H9 (cell line): ENCODE measurements around the gene PPP1R13B. TPM values are rescaled to one million over a fixed set of nuclear protein-coding genes. Genes with fewer than 3 reads are reported as not detected.

ENCODE experiments used
- DNase-seq: peaks from one replicate; pipeline ENCODE4 v3.0.0-alpha.2; 2017
- H2AFZ ChIP-seq: one replicate; pipeline ENCODE4 v1.6.1; 2013; ENCODE audit warnings: mild to moderate bottlenecking, low read length, control low read depth, moderate library complexity
- H2AK5ac ChIP-seq: 2 replicates; pipeline ENCODE4 v1.6.1; 2013; ENCODE audit warnings: low read length, control low read depth, mixed read lengths; ENCODE audit not compliant: insufficient read length
- H2BK120ac ChIP-seq: one replicate; pipeline ENCODE4 v1.6.1; 2013; ENCODE audit warnings: low read depth, mild to moderate bottlenecking, low read length, control low read depth, inconsistent platforms; ENCODE audit not compliant: poor library complexity, severe bottlenecking
- H2BK12ac ChIP-seq: 2 replicates; pipeline ENCODE4 v1.6.1; 2013; ENCODE audit warnings: low read length, control low read depth, mixed read lengths, low read depth; ENCODE audit not compliant: insufficient read length
- H2BK15ac ChIP-seq: 2 replicates; pipeline ENCODE4 v1.6.1; 2013; ENCODE audit warnings: low read depth, low read length, control low read depth
- H2BK20ac ChIP-seq: one replicate; pipeline ENCODE4 v1.6.1; 2013; ENCODE audit warnings: low read depth, mild to moderate bottlenecking, low read length, control low read depth, inconsistent platforms; ENCODE audit not compliant: poor library complexity, severe bottlenecking
- H2BK5ac ChIP-seq: 2 replicates; pipeline ENCODE4 v1.6.1; 2013; ENCODE audit warnings: low read length, control low read depth, mixed read lengths; ENCODE audit not compliant: insufficient read length
- H3K14ac ChIP-seq: 2 replicates; pipeline ENCODE4 v1.6.1; 2013; ENCODE audit warnings: low read length, control low read depth; ENCODE audit not compliant: insufficient read depth
- H3K18ac ChIP-seq: 2 replicates; pipeline ENCODE4 v1.6.1; 2013; ENCODE audit warnings: low read depth, mild to moderate bottlenecking, mixed read lengths, low read length, control low read depth; ENCODE audit not compliant: insufficient read length
- H3K23ac ChIP-seq: 2 replicates; pipeline ENCODE4 v1.6.1; 2013; ENCODE audit warnings: low read length, control low read depth, mixed read lengths, low read depth; ENCODE audit not compliant: insufficient read length
- H3K23me2 ChIP-seq: 2 replicates; pipeline ENCODE4 v1.6.1; 2013; ENCODE audit warnings: low read depth, mild to moderate bottlenecking, mixed read lengths, low read length, control low read depth; ENCODE audit not compliant: insufficient read length, poor library complexity, severe bottlenecking
- H3K27ac ChIP-seq: 2 replicates; pipeline ENCODE4 v1.5.1; 2013; ENCODE audit warnings: low read length, control low read depth, mixed read lengths, low read depth; ENCODE audit not compliant: insufficient read length
- H3K27me3 ChIP-seq: 2 replicates; pipeline ENCODE4 v1.6.1; 2013; ENCODE audit warnings: low read length, control low read depth, inconsistent platforms; ENCODE audit not compliant: insufficient read depth
- H3K4ac ChIP-seq: 2 replicates; pipeline ENCODE4 v1.6.1; 2013; ENCODE audit warnings: low read depth, mild to moderate bottlenecking, control low read depth, inconsistent platforms, low read length, moderate library complexity
- H3K4me1 ChIP-seq: 2 replicates; pipeline ENCODE4 v1.6.1; 2013; ENCODE audit warnings: low read length, control low read depth, inconsistent platforms; ENCODE audit not compliant: insufficient read depth
- H3K4me2 ChIP-seq: 2 replicates; pipeline ENCODE4 v1.6.1; 2013; ENCODE audit warnings: low read length, control low read depth, mixed read lengths; ENCODE audit not compliant: insufficient read length, insufficient read depth
- H3K56ac ChIP-seq: 2 replicates; pipeline ENCODE4 v1.6.1; 2013; ENCODE audit warnings: low read depth, mild to moderate bottlenecking, mixed read lengths, low read length, control low read depth; ENCODE audit not compliant: insufficient read length
- H3K79me1 ChIP-seq: 2 replicates; pipeline ENCODE4 v1.6.1; 2013; ENCODE audit warnings: low read depth, mild to moderate bottlenecking, moderate library complexity, low read length, control low read depth, inconsistent platforms; ENCODE audit not compliant: insufficient read depth, poor library complexity, severe bottlenecking
- H3K79me2 ChIP-seq: 2 replicates; pipeline ENCODE4 v1.6.1; 2013; ENCODE audit warnings: low read length, control low read depth, inconsistent platforms; ENCODE audit not compliant: insufficient read depth
- H3K9ac ChIP-seq: 2 replicates; pipeline ENCODE4 v1.6.1; 2013; ENCODE audit warnings: low read length, control low read depth, mixed read lengths; ENCODE audit not compliant: insufficient read length; ENCODE audit errors: extremely low read depth
- H3K9me3 ChIP-seq: one replicate; pipeline ENCODE4 v1.6.1; 2013; ENCODE audit warnings: low read depth, low read length, inconsistent platforms; ENCODE audit not compliant: control insufficient read depth
- H3T11ph ChIP-seq: one replicate; pipeline ENCODE4 v1.6.1; 2013; ENCODE audit warnings: mild to moderate bottlenecking, low read length, control low read depth, inconsistent platforms
- H4K20me1 ChIP-seq: one replicate; pipeline ENCODE4 v1.6.1; 2013; ENCODE audit not compliant: control insufficient read depth, insufficient read length, insufficient read depth
- H4K5ac ChIP-seq: 2 replicates; pipeline ENCODE4 v1.6.1; 2013; ENCODE audit warnings: low read depth, mild to moderate bottlenecking, mixed read lengths, low read length, control low read depth; ENCODE audit not compliant: insufficient read length
- H4K8ac ChIP-seq: replicated peaks from 2 replicates; pipeline ENCODE4 v1.6.1; 2013; ENCODE audit warnings: low read length, control low read depth, mixed read lengths, low read depth; ENCODE audit not compliant: insufficient read length
- H4K91ac ChIP-seq: 2 replicates; pipeline ENCODE4 v1.6.1; 2013; ENCODE audit warnings: low read depth, mild to moderate bottlenecking, moderate library complexity, mixed read lengths, low read length, control low read depth; ENCODE audit not compliant: insufficient read length
- H3K27ac Mint-ChIP-seq, 3 experiments: 2 replicates in 2 of 3; 3 replicates in 1 of 3; pipeline ENCODE4 v1.8.0; 2020 to 2021; ENCODE audit warnings: mixed read lengths in 3 of 3, mild to moderate bottlenecking in 1 of 3, moderate library complexity in 1 of 3
- H3K27me3 Mint-ChIP-seq: 2 replicates; pipeline ENCODE4 v1.8.0; 2021; ENCODE audit warnings: low read depth, mild to moderate bottlenecking, moderate library complexity, mixed read lengths
- H3K36me3 Mint-ChIP-seq, 3 experiments: 2 replicates in 2 of 3; 3 replicates in 1 of 3; pipeline ENCODE4 v1.8.0; 2020 to 2021; ENCODE audit warnings: low read depth in 3 of 3, mixed read lengths in 3 of 3; ENCODE audit not compliant: insufficient read depth in 1 of 3
- H3K4me1 Mint-ChIP-seq, 2 experiments: 2 replicates each; pipeline ENCODE4 v1.8.0; 2020; ENCODE audit warnings: mixed read lengths in 2 of 2
- H3K4me3 Mint-ChIP-seq, 2 experiments: 2 replicates in 1 of 2; 3 replicates in 1 of 2; pipeline ENCODE4 v1.8.0; 2020 to 2021; ENCODE audit warnings: mild to moderate bottlenecking in 2 of 2, mixed read lengths in 2 of 2, moderate library complexity in 1 of 2
- H3K9me3 Mint-ChIP-seq, 2 experiments: 2 replicates in 1 of 2; 3 replicates in 1 of 2; pipeline ENCODE4 v1.8.0; 2020; ENCODE audit warnings: mild to moderate bottlenecking in 2 of 2, mixed read lengths in 2 of 2, moderate library complexity in 1 of 2
- WGBS: extraction: QIAGEN DNeasy Blood & Tissue Kit; methylation state at CpG from one replicate; pipeline ENCODE4 v1.1.7; 2013; ENCODE audit warnings: missing lambda C conversion rate, low lambda C conversion rate, mixed read lengths; ENCODE audit not compliant: insufficient read length; ENCODE audit errors: extremely low coverage; 5-methylcytosine and 5-hydroxymethylcytosine counted together
- total RNA-seq: library from RNA; stranded (reverse); gene quantifications from 2 replicates; pipeline ENCODE4 v1.2.1, GENCODE V29; 2021
- TF ChIP-seq, protein P1 (sequence below): fragments of 200-600 bp; sonication (generic); conservative IDR thresholded peaks from 3 replicates; pipeline ENCODE4 v1.8.0; 2021; ENCODE audit warnings: antibody characterized with exemption, mild to moderate bottlenecking

Gene PPP1R13B
- total RNA-seq, 1 experiment from 2014 or later: 6.0 TPM

DNA sequence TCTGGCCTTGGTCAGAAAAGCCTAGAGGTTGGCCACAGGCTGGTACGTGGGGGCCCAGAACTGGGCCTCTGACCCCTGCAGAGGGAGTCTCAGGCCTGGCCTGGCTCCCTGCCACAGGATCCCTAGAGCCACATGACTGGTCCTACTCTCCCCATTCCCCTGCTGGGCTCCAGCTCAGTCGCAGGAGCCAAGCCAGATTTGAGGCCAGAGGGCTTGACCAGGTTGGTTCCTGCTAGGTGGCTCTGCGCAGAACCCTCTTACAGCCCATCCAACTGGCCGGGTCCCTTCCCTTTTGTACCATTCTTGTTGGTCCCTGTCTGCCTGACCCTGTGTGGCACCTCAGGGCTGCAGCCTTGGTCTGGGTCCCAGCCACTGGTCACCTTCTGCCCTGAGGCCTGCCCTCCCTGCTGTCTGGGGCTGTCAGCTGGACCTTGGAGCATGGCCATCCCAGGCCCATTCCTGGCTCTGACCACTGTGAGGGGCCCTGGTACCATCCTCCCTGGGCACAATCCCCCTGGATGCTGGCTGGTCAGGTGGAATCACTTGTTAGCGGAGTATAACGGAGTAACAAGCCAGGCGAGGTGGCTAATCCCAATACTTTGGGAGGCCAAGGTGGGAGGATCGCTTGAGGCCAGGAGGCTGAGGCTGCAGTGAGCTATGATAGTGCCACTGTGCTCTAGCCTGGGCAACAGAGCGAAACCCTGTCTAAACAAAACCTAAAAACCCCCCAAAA lies 22.9 kb upstream of the PPP1R13B start:
- no peaks in the 10 kb centered on the region for H3K9me3 ChIP-seq
- no peaks in the 10 kb centered on the region for H3K79me1 ChIP-seq
- H2BK120ac ChIP-seq: no peak overlapping the region
- H2AFZ ChIP-seq: no peak overlapping the region
- H3K4me1 ChIP-seq: no peaks in the 10 kb centered on the region
- no peaks in the 10 kb centered on the region for H3K79me2 ChIP-seq
- no peak overlapping the region; the same call in 1 of the 2 replicates for H3K14ac ChIP-seq
- no peak overlapping the region for H3K18ac ChIP-seq
- no peaks in the 10 kb centered on the region for H3K27me3 ChIP-seq
- H3K56ac ChIP-seq: no peak overlapping the region
- no peaks in the 10 kb centered on the region for H4K20me1 ChIP-seq
- no peak overlapping the region for H2BK20ac ChIP-seq
- no peak for DNase-seq
- Mint-ChIP-seq H3K4me1 (peaks cover 12 to 18% of the 10 kb centered on the region in 2 experiments), H3K4me3 (no peak overlapping the region), H3K27ac (no peak overlapping the region), H3K27me3 (peaks cover 4% of the 10 kb centered on the region), H3K9me3 (no peaks in the 10 kb centered on the region; a peak in 1 of 5 replicates), H3K36me3 (no peaks in the 10 kb centered on the region)
- no peak overlapping the region for H2BK15ac ChIP-seq
- no peak overlapping the region for H2AK5ac ChIP-seq
- H3K9ac ChIP-seq: no peak overlapping the region
- no peak overlapping the region for H4K91ac ChIP-seq
- no peak overlapping the region for H2BK5ac ChIP-seq
- WGBS: no CpG with 5 or more reads among the region's 9 CpGs
- no peak overlapping the region for H3K4ac ChIP-seq
- H4K8ac ChIP-seq: no peak overlapping the region
- TF ChIP-seq, protein P1, sequence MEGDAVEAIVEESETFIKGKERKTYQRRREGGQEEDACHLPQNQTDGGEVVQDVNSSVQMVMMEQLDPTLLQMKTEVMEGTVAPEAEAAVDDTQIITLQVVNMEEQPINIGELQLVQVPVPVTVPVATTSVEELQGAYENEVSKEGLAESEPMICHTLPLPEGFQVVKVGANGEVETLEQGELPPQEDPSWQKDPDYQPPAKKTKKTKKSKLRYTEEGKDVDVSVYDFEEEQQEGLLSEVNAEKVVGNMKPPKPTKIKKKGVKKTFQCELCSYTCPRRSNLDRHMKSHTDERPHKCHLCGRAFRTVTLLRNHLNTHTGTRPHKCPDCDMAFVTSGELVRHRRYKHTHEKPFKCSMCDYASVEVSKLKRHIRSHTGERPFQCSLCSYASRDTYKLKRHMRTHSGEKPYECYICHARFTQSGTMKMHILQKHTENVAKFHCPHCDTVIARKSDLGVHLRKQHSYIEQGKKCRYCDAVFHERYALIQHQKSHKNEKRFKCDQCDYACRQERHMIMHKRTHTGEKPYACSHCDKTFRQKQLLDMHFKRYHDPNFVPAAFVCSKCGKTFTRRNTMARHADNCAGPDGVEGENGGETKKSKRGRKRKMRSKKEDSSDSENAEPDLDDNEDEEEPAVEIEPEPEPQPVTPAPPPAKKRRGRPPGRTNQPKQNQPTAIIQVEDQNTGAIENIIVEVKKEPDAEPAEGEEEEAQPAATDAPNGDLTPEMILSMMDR: no peak
- no peak overlapping the region for H3K4me2 ChIP-seq
- H3K23me2 ChIP-seq: no peaks in the 10 kb centered on the region
- no peak overlapping the region for H2BK12ac ChIP-seq
- H3T11ph ChIP-seq: no peak overlapping the region
- H3K23ac ChIP-seq: no peak overlapping the region
- H4K5ac ChIP-seq: no peak overlapping the region
- H3K27ac ChIP-seq: no peak overlapping the region
